HEK293 (cell line): ENCODE measurements around the gene JAZF1.

Experiments used
- CTCF ChIA-PET: fragments of 350-600 bp; formaldehyde crosslinking; extraction: SDS; loops from one replicate; lab custom pipeline; 2021; ENCODE audit warnings: antibody characterized with exemption; lab: Yijun Ruan, JAX
- POLR2A ChIA-PET: fragments of 300-600 bp; formaldehyde crosslinking; extraction: SDS; loops from one replicate; lab custom pipeline; 2020; ENCODE audit warnings: antibody characterized with exemption, inconsistent platforms; lab: Yijun Ruan, JAX
- H3K27ac ChIP-seq: fragments of 200-500 bp; sonication (Bioruptor generic); 2 replicates; pipeline ENCODE4 v1.5.1; 2014; ENCODE audit warnings: low read depth, low read length, control low read depth, inconsistent platforms; ENCODE audit errors: extremely low read depth
- H3K36me3 ChIP-seq, 2 experiments: fragments of 200-500 bp in 1 of 2; sonication (Bioruptor generic) in 1 of 2; 1 replicate in 1 of 2; 2 replicates in 1 of 2; pipeline ENCODE4 v1.5.1; 2014 to 2017; ENCODE audit warnings: inconsistent platforms in 2 of 2, low read length in 2 of 2; ENCODE audit not compliant: control insufficient read depth in 2 of 2, insufficient read depth in 1 of 2
- H3K4me1 ChIP-seq: fragments of 200-500 bp; sonication (Bioruptor generic); 2 replicates; pipeline ENCODE4 v1.5.1; 2014; ENCODE audit warnings: mild to moderate bottlenecking, low read length, inconsistent platforms; ENCODE audit not compliant: control insufficient read depth, insufficient read depth
- H3K4me3 ChIP-seq: 2 replicates; pipeline ENCODE4 v1.5.1; 2011; ENCODE audit warnings: low read depth, mild to moderate bottlenecking, control low read depth, low read length, moderate library complexity
- H3K9me3 ChIP-seq: fragments of 200-500 bp; sonication (Bioruptor generic); 2 replicates; pipeline ENCODE4 v1.5.1; 2014; ENCODE audit warnings: low read depth, low read length, inconsistent platforms; ENCODE audit not compliant: control insufficient read depth, insufficient read depth
- GLIS1 ChIP-seq: fragments of 450-650 bp; formaldehyde crosslinking; IDR thresholded peaks from 2 replicates; pipeline ENCODE4 v1.5.1; 2016; ENCODE audit warnings: missing biosample characterization, missing genetic modification characterization
- OSR2 ChIP-seq: fragments of 450-650 bp; formaldehyde crosslinking; IDR thresholded peaks from 2 replicates; pipeline ENCODE4 v1.5.1; 2016; ENCODE audit warnings: missing biosample characterization, missing genetic modification characterization
- PRDM10 ChIP-seq: fragments of 450-650 bp; formaldehyde crosslinking; IDR thresholded peaks from 2 replicates; pipeline ENCODE4 v1.5.1; 2016; ENCODE audit warnings: missing biosample characterization, missing genetic modification characterization
- PRDM6 ChIP-seq: fragments of 450-650 bp; formaldehyde crosslinking; IDR thresholded peaks from 2 replicates; pipeline ENCODE4 v1.5.1; 2017; ENCODE audit warnings: missing biosample characterization, missing genetic modification characterization
- WT1 ChIP-seq: fragments of 450-650 bp; formaldehyde crosslinking; IDR thresholded peaks from 2 replicates; pipeline ENCODE4 v1.5.1; 2016; ENCODE audit warnings: missing biosample characterization, missing genetic modification characterization
- ZNF157 ChIP-seq: fragments of 450-650 bp; formaldehyde crosslinking; IDR thresholded peaks from 2 replicates; pipeline ENCODE4 v1.5.1; 2016; ENCODE audit warnings: missing biosample characterization, missing genetic modification characterization
- ZNF174 ChIP-seq: fragments of 450-650 bp; formaldehyde crosslinking; IDR thresholded peaks from 2 replicates; pipeline ENCODE4 v1.5.0; 2017; ENCODE audit warnings: missing biosample characterization, mild to moderate bottlenecking, missing genetic modification characterization
- ZNF175 ChIP-seq: fragments of 450-650 bp; formaldehyde crosslinking; IDR thresholded peaks from 2 replicates; pipeline ENCODE4 v1.5.1; 2016; ENCODE audit warnings: missing biosample characterization, missing genetic modification characterization
- ZNF18 ChIP-seq: fragments of 450-650 bp; formaldehyde crosslinking; IDR thresholded peaks from 2 replicates; pipeline ENCODE4 v1.5.1; 2016; ENCODE audit warnings: missing biosample characterization, missing genetic modification characterization
- ZNF184 ChIP-seq: fragments of 450-650 bp; IDR thresholded peaks from 2 replicates; pipeline ENCODE4 v1.5.1; 2018; ENCODE audit warnings: missing biosample characterization, mild to moderate bottlenecking, missing genetic modification characterization
- ZNF266 ChIP-seq: fragments of 450-650 bp; formaldehyde crosslinking; IDR thresholded peaks from 2 replicates; pipeline ENCODE4 v1.5.1; 2016; ENCODE audit warnings: missing biosample characterization, missing genetic modification characterization, low read depth
- ZNF302 ChIP-seq: fragments of 450-650 bp; formaldehyde crosslinking; IDR thresholded peaks from 2 replicates; pipeline ENCODE4 v1.5.1; 2016; ENCODE audit warnings: missing biosample characterization, missing genetic modification characterization, low read depth
- ZNF423 ChIP-seq: fragments of 450-650 bp; formaldehyde crosslinking; IDR thresholded peaks from 2 replicates; pipeline ENCODE4 v1.5.1; 2016; ENCODE audit warnings: missing biosample characterization, missing genetic modification characterization
- ZNF555 ChIP-seq: fragments of 450-650 bp; formaldehyde crosslinking; conservative IDR thresholded peaks from 2 replicates; pipeline ENCODE4 v1.5.1; 2017; ENCODE audit warnings: missing biosample characterization, mild to moderate bottlenecking, missing genetic modification characterization, inconsistent platforms
- ZNF621 ChIP-seq: fragments of 450-650 bp; formaldehyde crosslinking; IDR thresholded peaks from 2 replicates; pipeline ENCODE4 v1.5.1; 2017; ENCODE audit warnings: missing biosample characterization, missing genetic modification characterization
- ZNF677 ChIP-seq: fragments of 450-650 bp; IDR thresholded peaks from 2 replicates; pipeline ENCODE4 v1.5.0; 2018; ENCODE audit warnings: missing biosample characterization, mild to moderate bottlenecking, missing genetic modification characterization, moderate library complexity
- ZNF768 ChIP-seq: fragments of 450-650 bp; formaldehyde crosslinking; IDR thresholded peaks from 2 replicates; pipeline ENCODE4 v1.5.1; 2018; ENCODE audit warnings: missing biosample characterization, mild to moderate bottlenecking, missing genetic modification characterization
- ZNF791 ChIP-seq: fragments of 450-650 bp; formaldehyde crosslinking; IDR thresholded peaks from 2 replicates; pipeline ENCODE4 v1.5.1; 2016; ENCODE audit warnings: missing biosample characterization, missing genetic modification characterization
- ZSCAN16 ChIP-seq: fragments of 450-650 bp; formaldehyde crosslinking; IDR thresholded peaks from 2 replicates; pipeline ENCODE4 v1.5.1; 2016; ENCODE audit warnings: missing biosample characterization, missing genetic modification characterization
- TF ChIP-seq, protein P1 (sequence below): fragments of 450-650 bp; formaldehyde crosslinking; IDR thresholded peaks from 2 replicates; pipeline ENCODE4 v1.5.1; 2017; ENCODE audit warnings: missing biosample characterization, missing genetic modification characterization

Gene JAZF1

GRCh38 chr7:27999829-28000228 lies 180.8 kb downstream of the JAZF1 start:
- ChIA-PET POLR2A (no interaction called here), CTCF (interaction anchor here (1.0 kb wide), 1 partner anchor 63 kb away, joined by 4 read pairs; no protein-coding TSS in a partner anchor)
- peaks cover 17% of the 10 kb centered on the region for H3K4me1 ChIP-seq
- no peak overlapping the region for H3K4me3 ChIP-seq
- no peak for TF ChIP-seq ZNF266 (tag by site-specific recombination)
- TF ChIP-seq PRDM10 (tag by site-specific recombination): peak; percentile 75
- peak; percentile 59; the same call in 1 of the 2 replicates for TF ChIP-seq WT1 (tag by site-specific recombination)
- no peaks in the 10 kb centered on the region; a peak in 1 of 3 replicates for H3K36me3 ChIP-seq
- no peaks in the 10 kb centered on the region for H3K9me3 ChIP-seq
- no peak overlapping the region for H3K27ac ChIP-seq

DNA sequence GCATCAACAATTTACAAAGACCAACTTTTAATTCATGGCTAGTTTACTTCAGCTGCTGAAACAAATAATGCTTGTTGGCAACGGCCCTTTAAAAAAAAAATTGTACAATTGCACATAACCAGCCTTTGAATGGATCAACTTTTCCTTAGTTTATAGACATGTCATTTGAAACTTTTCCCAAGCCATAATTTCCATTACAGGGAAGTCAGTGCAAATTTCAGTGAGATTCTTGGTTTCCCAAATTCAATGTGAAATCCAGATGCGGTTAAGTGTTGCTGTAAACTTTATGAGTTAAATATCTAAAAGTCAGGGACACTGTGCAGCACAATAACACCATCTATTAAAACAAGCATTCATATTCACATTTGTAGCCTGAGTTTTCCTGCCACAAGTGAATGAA lies 182.2 kb downstream of the JAZF1 start:
- POLR2A ChIA-PET: no interaction called here
- H3K9me3 ChIP-seq: no peaks in the 10 kb centered on the region
- TF ChIP-seq ZNF791 (tag by site-specific recombination) (no peak), PRDM6 (tag by site-specific recombination) (0 out of 2 replicates have a peak, but pooled peaks have one; percentile 27)
- TF ChIP-seq, all 188 proteins: peak for 1
- Histone ChIP-seq H3K36me3 (no peaks in the 10 kb centered on the region; a peak in 1 of 3 replicates), H3K4me1 (peaks cover 21% of the 10 kb centered on the region), H3K4me3 (no peak overlapping the region), H3K27ac (no peak overlapping the region)
- CTCF ChIA-PET: no interaction called here

- no peaks in the 10 kb centered on the region for H3K9me3 ChIP-seq
- no peaks in the 10 kb centered on the region; a peak in 1 of 3 replicates for H3K36me3 ChIP-seq
- ChIA-PET CTCF (interaction anchor here (0.6 to 0.7 kb wide), 2 partner anchors 25 to 801 kb away, joined by 3 to 5 read pairs; no protein-coding TSS in a partner anchor), POLR2A (no interaction called here)
- TF ChIP-seq WT1 (tag by site-specific recombination): peak; percentile 93
- TF ChIP-seq ZNF157 (tag by site-specific recombination): no peak
- TF ChIP-seq OSR2 (tag by site-specific recombination): peak; percentile 19; the same call in 1 of the 2 replicates
- TF ChIP-seq GLIS1 (tag by site-specific recombination): 0 out of 2 replicates have a peak, but pooled peaks have one; percentile 26
- no peak for TF ChIP-seq ZSCAN16 (tag by site-specific recombination)
- H3K4me1 ChIP-seq: peaks cover 30% of the 10 kb centered on the region
- no peak overlapping the region for H3K27ac ChIP-seq
- H3K4me3 ChIP-seq: no peak overlapping the region
Measured at GRCh38 chr7:27997188-27997707, 183.3 kb downstream of the JAZF1 start.

DNA sequence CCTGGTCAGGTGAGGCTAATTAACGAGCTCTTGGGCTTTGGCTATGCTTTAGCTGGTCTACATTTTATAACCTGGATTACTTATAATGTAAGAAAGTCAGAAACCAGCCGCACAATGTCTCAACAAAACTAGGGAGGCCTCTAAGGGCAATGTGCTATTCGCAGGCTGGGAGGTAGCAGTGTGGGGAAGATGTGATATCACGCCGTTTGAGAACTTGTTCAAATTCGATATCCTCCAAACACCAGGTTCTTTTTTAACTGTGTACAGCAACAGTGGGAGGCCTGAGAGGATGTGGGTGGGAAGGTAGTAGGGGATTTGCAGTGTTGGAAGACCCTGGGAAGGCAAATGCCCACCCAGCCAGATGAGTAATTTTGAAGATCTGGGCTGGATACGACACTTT lies 184.5 kb downstream of the JAZF1 start:
- Histone ChIP-seq H3K27ac (no peak overlapping the region), H3K4me3 (no peak overlapping the region), H3K4me1 (peaks cover 41% of the 10 kb centered on the region), H3K9me3 (no peaks in the 10 kb centered on the region), H3K36me3 (no peaks in the 10 kb centered on the region; a peak in 1 of 3 replicates)
- CTCF ChIA-PET: no interaction called here
- POLR2A ChIA-PET: interaction anchor here (0.5 kb wide), 1 partner anchor 20 kb away, joined by 8 read pairs; no protein-coding TSS in a partner anchor
- no peak for TF ChIP-seq ZNF174
- TF ChIP-seq ZNF18 (tag by site-specific recombination): no peak
- no peak for TF ChIP-seq ZNF175 (tag by site-specific recombination)
- TF ChIP-seq, protein P1, sequence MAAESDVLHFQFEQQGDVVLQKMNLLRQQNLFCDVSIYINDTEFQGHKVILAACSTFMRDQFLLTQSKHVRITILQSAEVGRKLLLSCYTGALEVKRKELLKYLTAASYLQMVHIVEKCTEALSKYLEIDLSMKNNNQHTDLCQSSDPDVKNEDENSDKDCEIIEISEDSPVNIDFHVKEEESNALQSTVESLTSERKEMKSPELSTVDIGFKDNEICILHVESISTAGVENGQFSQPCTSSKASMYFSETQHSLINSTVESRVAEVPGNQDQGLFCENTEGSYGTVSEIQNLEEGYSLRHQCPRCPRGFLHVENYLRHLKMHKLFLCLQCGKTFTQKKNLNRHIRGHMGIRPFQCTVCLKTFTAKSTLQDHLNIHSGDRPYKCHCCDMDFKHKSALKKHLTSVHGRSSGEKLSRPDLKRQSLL (tag by site-specific recombination): no peak
- no peak for TF ChIP-seq ZNF768 (tag by site-specific recombination)
- TF ChIP-seq ZNF621: no peak
- no peak for TF ChIP-seq ZNF302 (tag by site-specific recombination)
- TF ChIP-seq ZNF184 (tag by site-specific recombination): no peak
- no peak for TF ChIP-seq ZNF423
- TF ChIP-seq ZNF555 (tag by site-specific recombination): no peak
- TF ChIP-seq ZNF677: no peak
